ENCODE results near the gene FGGY. TPM values are rescaled to one million over a fixed set of nuclear protein-coding genes. Genes with fewer than 3 reads are reported as not detected.

Gene FGGY
- total and polyA plus RNA-seq, 2 donors (not counting 3 experiments of a cell fraction or from before 2014, with no cell fraction given), result 5.6 to 6.4 TPM

GRCh38 chr1:59367301-59368007, 70.6 kb downstream of the FGGY start:
- H4K20me1 ChIP-seq (replicated peaks; ENCODE audit: control insufficient read depth, extremely low read depth, insufficient read depth, low read length), result no peaks in the 10 kb centered on the region
- no peak for TF ChIP-seq POLR2AphosphoS5 (IDR thresholded peaks at IDR 0.05; ENCODE audit: insufficient read depth, low read depth, low read length)
- no peak for TF ChIP-seq POLR2A (IDR thresholded peaks at IDR 0.05; ENCODE audit: low read depth, low read length)
- TF ChIP-seq MAX (IDR thresholded peaks at IDR 0.05; ENCODE audit: insufficient read depth, insufficient read length), result no peak
- no peak for TF ChIP-seq FOS (IDR thresholded peaks at IDR 0.05; ENCODE audit: borderline replicate concordance, insufficient read depth, low read length)
- no peak for TF ChIP-seq JUN (IDR thresholded peaks at IDR 0.05; ENCODE audit: borderline replicate concordance, insufficient read depth, insufficient read length, low read depth)
- no peak for TF ChIP-seq GATA2 (IDR thresholded peaks at IDR 0.05; ENCODE audit: insufficient read depth, insufficient read length, low read depth, low read length)
- TF ChIP-seq CTCF (IDR thresholded peaks at IDR 0.05; ENCODE audit: extremely low read depth in 1 of 2, insufficient read depth in 1 of 2, low read depth in 1 of 2, low read length in 2 of 2), result no peak
- dilution Hi-C loops (cut with MboI; ENCODE audit: extremely low pct_ligation_motif_present, low sequenced_read_pairs), result no loop called here
- BruUV-seq (replicated peaks), result no TSS peak
- H3K36me3 ChIP-seq (ENCODE audit: control insufficient read depth in 2 of 2, extremely low read depth in 1 of 2, insufficient read depth in 2 of 2, low read length in 2 of 2), result no peaks in the 10 kb centered on the region
- no peaks in the 10 kb centered on the region for H3K79me2 ChIP-seq (ENCODE audit: control insufficient read depth, insufficient read depth, low read length)
- no peak overlapping the region for H2AFZ ChIP-seq (ENCODE audit: low read depth, low read length)
- no peaks in the 10 kb centered on the region for H3K4me1 ChIP-seq (ENCODE audit: control insufficient read depth, extremely low read depth, insufficient read depth, low read length)
- no peak overlapping the region for H3K27ac ChIP-seq (ENCODE audit: insufficient read depth, low read depth, low read length)
- H3K9me3 ChIP-seq (replicated peaks; ENCODE audit: control insufficient read depth, insufficient read depth, low read length), result no peaks in the 10 kb centered on the region
- H3K9ac ChIP-seq (replicated peaks; ENCODE audit: extremely low read depth, insufficient read depth, low read length), result no peak overlapping the region
- FAIRE-seq (no peak), DNase-seq (ENCODE audit: low read depth, low spot score) (no peak)
- ChIA-PET POLR2A (no interaction called here), CTCF (interaction anchor here (1.0 to 1.5 kb wide), 2 partner anchors 8 to 392 kb away, joined by 3 to 4 read pairs; no protein-coding TSS in a partner anchor)
- no peaks in the 10 kb centered on the region for H3K9me1 ChIP-seq (replicated peaks; ENCODE audit: control insufficient read depth, extremely low read depth, insufficient read depth, low read length)
- intact Hi-C loops (cut with micrococcal nuclease), result no loop called here
- H3K4me2 ChIP-seq (ENCODE audit: insufficient read depth, low read length), result no peak overlapping the region
- H3K27me3 ChIP-seq (ENCODE audit: control insufficient read depth in 2 of 2, insufficient read depth in 2 of 2, low read length in 2 of 2), result no peaks in the 10 kb centered on the region
- no peak overlapping the region for H3K4me3 ChIP-seq (replicated peaks in 1 of 3; ENCODE audit: insufficient read depth in 1 of 3, low read depth in 1 of 3, low read length in 3 of 3)

Measured in endothelial cell of umbilical vein (primary cell).